ENCODE data around the gene SERPINE1. TPM values are rescaled to one million over a fixed set of nuclear protein-coding genes. Genes with fewer than 3 reads are reported as not detected.

Gene SERPINE1
- total and polyA plus RNA-seq, 2 of the 13 experiments (the other 11 are each of a cell fraction or from before 2014, with no cell fraction given) = 21.2 to 1,576 TPM

GRCh38 chr7:101138213-101138870 is 11.4 kb downstream of the SERPINE1 start (continued):
- TF ChIP-seq AKNA (CRISPR knock-in tag; IDR thresholded peaks at IDR 0.05; ENCODE audit: borderline replicate concordance) (0 out of 2 replicates have a peak, but pooled peaks have one; percentile 29), ZFP62 (CRISPR knock-in tag; IDR thresholded peaks at IDR 0.05) (no peak), ZNF784 (CRISPR knock-in tag; IDR thresholded peaks at IDR 0.05; ENCODE audit: borderline replicate concordance) (no peak), ZHX2 (IDR thresholded peaks at IDR 0.05; ENCODE audit: low read depth) (peak; percentile 48; the same call in 1 of the 2 replicates), ZHX2 (CRISPR knock-in tag; IDR thresholded peaks at IDR 0.05; ENCODE audit: borderline replicate concordance) (no peak), ZNF280D (CRISPR knock-in tag; IDR thresholded peaks at IDR 0.05) (no peak), ZNF713 (CRISPR knock-in tag; IDR thresholded peaks at IDR 0.05) (0 out of 2 replicates have a peak, but pooled peaks have one; percentile 57), NPAS2 (CRISPR knock-in tag; IDR thresholded peaks at IDR 0.05; ENCODE audit: borderline replicate concordance) (0 out of 2 replicates have a peak, but pooled peaks have one; percentile 80), ZUFSP (CRISPR knock-in tag; IDR thresholded peaks at IDR 0.05; ENCODE audit: borderline replicate concordance) (no peak), RFXAP (CRISPR knock-in tag; IDR thresholded peaks at IDR 0.05; ENCODE audit: borderline replicate concordance) (no peak), ZNF678 (CRISPR knock-in tag; IDR thresholded peaks at IDR 0.05) (0 out of 2 replicates have a peak, but pooled peaks have one; percentile 44)

All from HepG2 (cell line).